ENCODE measurements around the gene C15orf39. TPM values are rescaled to one million over a fixed set of nuclear protein-coding genes. Genes with fewer than 3 reads are reported as not detected.

Gene C15orf39
- total RNA-seq, 3 donors from 2014 or later: 22.2 to 32.5 (median 24.2) TPM

DNA sequence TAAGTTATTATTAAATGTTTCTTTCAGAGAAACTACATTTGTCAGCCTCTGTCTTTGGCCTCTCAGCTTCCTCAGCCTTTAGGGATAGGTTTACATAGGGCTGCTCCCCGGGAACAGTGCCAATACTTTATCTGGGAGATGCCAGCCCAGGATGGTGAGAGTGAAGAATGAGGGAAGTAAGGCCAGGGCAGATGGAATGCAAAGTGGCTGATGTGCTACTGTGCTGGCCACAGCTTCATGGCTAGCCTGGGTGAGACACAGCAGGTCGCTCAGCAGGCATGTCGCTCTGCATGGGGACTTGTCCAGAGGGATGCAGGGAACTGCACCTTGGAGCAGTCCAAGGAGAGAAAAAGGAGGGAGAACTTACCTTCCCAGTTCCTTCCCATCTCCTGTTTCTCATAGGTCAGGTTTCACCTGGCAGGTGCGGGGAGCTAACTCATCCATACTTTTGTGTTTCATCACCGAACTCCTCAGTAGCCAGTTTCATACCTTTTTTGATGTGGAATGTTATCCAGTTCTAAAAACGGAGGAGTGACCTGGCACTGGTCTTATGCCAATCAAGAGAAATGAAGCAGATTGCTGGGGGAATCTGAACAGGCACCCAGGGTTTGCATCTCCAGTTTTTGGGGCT lies 30.9 kb upstream of the C15orf39 start:
- DNase-seq (no peak), ATAC-seq (no peak)
- intact Hi-C loops (cut with DNase I, micrococcal nuclease): no loop called here

DNA sequence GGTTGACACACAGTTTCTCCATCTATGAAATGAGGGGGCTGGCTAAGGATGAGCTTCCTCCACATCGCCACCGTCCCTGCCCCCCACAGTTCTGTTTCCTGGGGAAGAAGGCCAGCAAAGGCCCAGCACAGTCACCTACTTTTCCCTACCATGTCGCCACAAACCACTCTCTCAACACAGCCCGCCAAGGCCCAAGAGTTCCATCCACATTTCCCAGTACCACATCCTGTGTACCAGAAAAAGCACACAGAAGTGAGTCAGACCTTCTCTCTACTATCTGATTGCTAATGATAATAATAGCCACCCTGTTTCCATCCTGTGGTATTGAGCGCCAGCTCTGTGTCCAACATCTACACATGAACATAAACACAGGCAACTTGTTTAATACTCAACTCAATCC lies 30.3 kb upstream of the C15orf39 start:
- Histone ChIP-seq H3K4me3 (no peak overlapping the region), H3K4me1 (ENCODE audit: low read depth) (no peaks in the 10 kb centered on the region), H3K36me3 (ENCODE audit: low read depth) (no peaks in the 10 kb centered on the region), H3K9me3 (peaks cover 4% of the 10 kb centered on the region)
- ATAC-seq: peak; percentile 18
- DNase-seq: no peak
- TF ChIP-seq, protein P1, sequence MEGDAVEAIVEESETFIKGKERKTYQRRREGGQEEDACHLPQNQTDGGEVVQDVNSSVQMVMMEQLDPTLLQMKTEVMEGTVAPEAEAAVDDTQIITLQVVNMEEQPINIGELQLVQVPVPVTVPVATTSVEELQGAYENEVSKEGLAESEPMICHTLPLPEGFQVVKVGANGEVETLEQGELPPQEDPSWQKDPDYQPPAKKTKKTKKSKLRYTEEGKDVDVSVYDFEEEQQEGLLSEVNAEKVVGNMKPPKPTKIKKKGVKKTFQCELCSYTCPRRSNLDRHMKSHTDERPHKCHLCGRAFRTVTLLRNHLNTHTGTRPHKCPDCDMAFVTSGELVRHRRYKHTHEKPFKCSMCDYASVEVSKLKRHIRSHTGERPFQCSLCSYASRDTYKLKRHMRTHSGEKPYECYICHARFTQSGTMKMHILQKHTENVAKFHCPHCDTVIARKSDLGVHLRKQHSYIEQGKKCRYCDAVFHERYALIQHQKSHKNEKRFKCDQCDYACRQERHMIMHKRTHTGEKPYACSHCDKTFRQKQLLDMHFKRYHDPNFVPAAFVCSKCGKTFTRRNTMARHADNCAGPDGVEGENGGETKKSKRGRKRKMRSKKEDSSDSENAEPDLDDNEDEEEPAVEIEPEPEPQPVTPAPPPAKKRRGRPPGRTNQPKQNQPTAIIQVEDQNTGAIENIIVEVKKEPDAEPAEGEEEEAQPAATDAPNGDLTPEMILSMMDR (IDR thresholded peaks at IDR 0.05): no peak
- intact Hi-C loops (cut with DNase I, micrococcal nuclease): no loop called here

More for the DNA sequence above, 30.9 kb upstream of the C15orf39 start:
- TF ChIP-seq, protein P1 (IDR thresholded peaks at IDR 0.05): no peak
- Histone ChIP-seq H3K4me3 (no peak overlapping the region), H3K36me3 (ENCODE audit: low read depth) (no peaks in the 10 kb centered on the region), H3K9me3 (peaks cover 4% of the 10 kb centered on the region), H3K4me1 (ENCODE audit: low read depth) (no peaks in the 10 kb centered on the region)

GRCh38 chr15:75172284-75172820 lies 29.3 kb upstream of the C15orf39 start:
- Histone ChIP-seq H3K4me1 (ENCODE audit: low read depth) (no peaks in the 10 kb centered on the region), H3K36me3 (ENCODE audit: low read depth) (no peaks in the 10 kb centered on the region), H3K9me3 (peaks cover 4% of the 10 kb centered on the region), H3K4me3 (no peak overlapping the region)
- ATAC-seq (no peak), DNase-seq (no peak)
- intact Hi-C loops (cut with DNase I, micrococcal nuclease): no loop called here
- TF ChIP-seq, protein P1 (IDR thresholded peaks at IDR 0.05): no peak

DNA sequence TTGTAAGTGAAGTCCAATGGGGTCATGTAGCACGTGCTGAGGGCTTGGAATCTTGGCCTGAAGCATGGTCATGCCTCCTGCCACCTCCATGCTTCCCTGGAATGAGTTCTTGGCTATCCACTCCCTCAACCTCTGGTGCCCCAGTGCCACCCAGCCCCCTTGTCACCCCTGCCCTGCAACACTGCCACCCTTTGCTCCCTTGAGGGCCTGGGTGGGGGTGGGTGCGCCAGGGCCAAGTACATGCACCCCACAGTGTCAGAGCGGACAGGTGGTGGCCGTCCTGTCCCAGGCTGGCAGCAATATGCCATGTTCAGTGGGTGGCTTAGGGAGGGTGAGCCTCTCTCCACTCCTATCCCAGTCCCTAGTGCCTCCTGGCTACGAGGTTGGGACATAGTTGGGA lies 27.6 kb upstream of the C15orf39 start:
- DNase-seq: peak in 1 of 3 donors; percentile 14
- Histone ChIP-seq H3K4me1 (ENCODE audit: low read depth) (peaks cover 15% of the 10 kb centered on the region), H3K36me3 (ENCODE audit: low read depth) (no peaks in the 10 kb centered on the region), H3K4me3 (no peak overlapping the region), H3K9me3 (peaks cover 2% of the 10 kb centered on the region)
- ATAC-seq: no peak
- TF ChIP-seq, protein P1 (IDR thresholded peaks at IDR 0.05): no peak
- intact Hi-C loops (cut with DNase I, micrococcal nuclease): no loop called here

DNA sequence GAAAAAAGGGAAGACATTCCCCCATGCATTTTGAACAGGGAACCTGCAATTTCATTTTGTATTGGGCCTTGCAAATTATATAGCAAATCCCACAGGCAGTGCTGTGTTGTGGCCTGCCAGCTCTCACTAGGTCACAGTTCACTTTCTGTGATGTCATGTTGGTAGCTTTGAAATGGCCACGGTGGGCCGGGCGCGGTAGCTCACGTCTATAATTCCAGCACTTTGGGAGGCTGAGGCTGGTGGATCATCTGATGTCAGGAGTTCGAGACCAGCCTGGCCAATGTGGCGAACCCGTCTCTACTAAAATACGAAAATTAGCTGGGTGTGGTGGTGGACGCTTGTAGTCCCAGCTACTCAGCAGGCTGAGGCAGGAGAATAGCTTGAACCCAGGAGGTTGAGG lies 27.0 kb upstream of the C15orf39 start:
- TF ChIP-seq, protein P1 (IDR thresholded peaks at IDR 0.05): no peak
- intact Hi-C loops (cut with DNase I, micrococcal nuclease): no loop called here
- no peak overlapping the region for H3K4me3 ChIP-seq
- DNase-seq (peak in 1 of 3 donors; percentile 21), ATAC-seq (no peak)
- peaks cover 15% of the 10 kb centered on the region for H3K4me1 ChIP-seq (ENCODE audit: low read depth)
- no peaks in the 10 kb centered on the region for H3K9me3 ChIP-seq
- no peaks in the 10 kb centered on the region for H3K36me3 ChIP-seq (ENCODE audit: low read depth)

Data from mucosa of descending colon (tissue), 3 donors.